K562 (cell line): ENCODE results near the gene FAM50A. TPM values are rescaled to one million over a fixed set of nuclear protein-coding genes. Genes with fewer than 3 reads are reported as not detected.

Source experiments
- BRF2 ChIP-seq: IDR thresholded peaks from 3 replicates; pipeline ENCODE4 v1.6.1; 2011; ENCODE audit warnings: borderline replicate concordance, mild to moderate bottlenecking; ENCODE audit not compliant: insufficient read length, insufficient read depth
- CHD7 ChIP-seq: fragments of 200-600 bp; sonication (generic); IDR thresholded peaks from one replicate; pipeline ENCODE4 v1.6.1; 2012; ENCODE audit warnings: mild to moderate bottlenecking, low read depth, low read length, inconsistent platforms
- DACH1 ChIP-seq: fragments of 450-650 bp; IDR thresholded peaks from 2 replicates; pipeline ENCODE4 v1.6.1; 2018; ENCODE audit not compliant: partially characterized antibody
- FIP1L1 ChIP-seq: fragments of 200-400 bp; formaldehyde crosslinking; IDR thresholded peaks from 2 replicates; pipeline ENCODE4 v1.6.1; 2018; ENCODE audit warnings: mild to moderate bottlenecking, low read depth, low read length; ENCODE audit not compliant: poor library complexity, severe bottlenecking
- FOXJ3 ChIP-seq: sonication (generic); formaldehyde crosslinking; IDR thresholded peaks from 2 replicates; pipeline ENCODE4 v1.4.0; 2020; ENCODE audit warnings: mild to moderate bottlenecking, missing genetic modification reagents
- HDAC3 ChIP-seq: fragments of 450-650 bp; IDR thresholded peaks from 2 replicates; pipeline ENCODE4 v1.6.1; 2018; ENCODE audit warnings: borderline replicate concordance, mild to moderate bottlenecking, moderate library complexity; ENCODE audit not compliant: partially characterized antibody
- HOXB6 ChIP-seq: fragments of 250-450 bp; sonication (Bioruptor Pico); IDR thresholded peaks from 2 replicates; pipeline ENCODE4 v1.5.1; 2022; ENCODE audit warnings: mild to moderate bottlenecking, borderline replicate concordance
- ILK ChIP-seq: fragments of 450-650 bp; IDR thresholded peaks from 2 replicates; pipeline ENCODE4 v1.6.1; 2016; ENCODE audit warnings: missing genetic modification characterization, low read depth, mild to moderate bottlenecking, missing compliant biosample characterization, moderate library complexity, borderline replicate concordance
- POLR2G ChIP-seq: fragments of 200-400 bp; formaldehyde crosslinking; IDR thresholded peaks from 2 replicates; pipeline ENCODE4 v1.6.1; 2017; ENCODE audit warnings: low read depth, mild to moderate bottlenecking, antibody characterized with exemption, low read length, moderate library complexity
- RBM34 ChIP-seq: fragments of 200-400 bp; formaldehyde crosslinking; IDR thresholded peaks from 2 replicates; pipeline ENCODE4 v1.6.1; 2018; ENCODE audit warnings: low read length, borderline replicate concordance; ENCODE audit not compliant: insufficient read depth
- SREBF2 ChIP-seq: sonication (generic); formaldehyde crosslinking; IDR thresholded peaks from 2 replicates; pipeline ENCODE4 v1.4.0; 2020; ENCODE audit warnings: mild to moderate bottlenecking, missing genetic modification reagents
- ZBTB5 ChIP-seq: fragments of 450-650 bp; IDR thresholded peaks from 2 replicates; pipeline ENCODE4 v1.6.1; 2017; ENCODE audit warnings: antibody characterized with exemption
- polyA plus RNA-seq, 8 experiments: library from polyadenylated mRNA; depleted of rRNA in 4 of 8; stranded (reverse) in 5 of 8; unstranded in 3 of 8; fragments of >200 nt; fragmentation: Nextera tagmentation in 2 of 8; fragmentation: Illumina TruSeq in 1 of 8; extraction: Ambion mirVana in 2 of 8; extraction: Trizol in 1 of 8; gene quantifications; 2 replicates each; pipeline versions ENCODE4 v1.2.1 to v1.2.3, GENCODE V29; 2011 to 2014; ENCODE audit warnings: inconsistent platforms in 1 of 8, missing spikeins in 1 of 8
- total RNA-seq, 7 experiments: library from RNA; depleted of rRNA in 6 of 7; stranded (reverse); fragments of >200 nt in 6 of 7; fragmentation: Illumina TruSeq in 2 of 7; extraction: Trizol in 2 of 7; gene quantifications; 2 replicates each; pipeline versions ENCODE4 v1.2.1 to v1.2.3, GENCODE V29; 2011 to 2021; ENCODE audit warnings: low replicate concordance in 1 of 7

FAM50A gene
- total and polyA plus RNA-seq, 9 of the 15 experiments (the other 6 are each of a cell fraction or from before 2014, with no cell fraction given): 4.4 to 114 (median 67.3) TPM

- TF ChIP-seq DACH1: no peak
- TF ChIP-seq FOXJ3 (CRISPR knock-in tag): no peak
- peak; percentile 35 for TF ChIP-seq FIP1L1
- TF ChIP-seq HOXB6 (CRISPR knock-in tag): no peak
- TF ChIP-seq BRF2: no peak
- no peak for TF ChIP-seq SREBF2 (CRISPR knock-in tag)
- no peak for TF ChIP-seq RBM34
- TF ChIP-seq ZBTB5: no peak
- peak; percentile 71 for TF ChIP-seq POLR2G
- TF ChIP-seq ILK (tag): no peak
- TF ChIP-seq CHD7: no peak
- no peak for TF ChIP-seq HDAC3
Measured at GRCh38 chrX:154436983-154437752, 6.8 kb upstream of the FAM50A start, which contains the start of gene GDI1 (continued).
